ENCODE results near the gene ADAMTS2.

The ADAMTS2 gene

GRCh38 chr5:179345433-179346321, at the start of gene ADAMTS2:
Gene ADAMTS2 (minus strand): TSS chr5:179345461. CDS start chr5:179345328, 133 bp downstream.
- DNase-seq (ENCODE audit: low read depth, low spot score): no peak

DNA sequence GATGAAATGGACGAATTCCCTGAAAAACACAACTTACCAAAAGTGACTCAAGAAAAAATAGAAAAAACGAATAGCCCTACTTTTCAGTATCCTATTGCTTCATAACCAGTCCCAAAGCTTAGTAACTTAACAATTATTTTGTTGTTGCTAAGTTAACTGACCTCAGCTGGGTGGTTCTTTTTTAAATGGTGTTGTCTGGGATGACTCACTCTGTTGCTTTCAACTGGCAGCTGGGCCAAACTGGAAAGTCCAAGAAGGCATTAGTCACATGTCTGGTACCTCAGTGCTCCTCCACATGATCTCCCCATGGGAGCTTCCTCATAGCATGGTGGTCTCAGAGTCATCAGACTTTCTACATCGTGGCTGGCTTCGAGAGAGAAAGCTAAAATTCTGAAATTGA, 47.8 kb upstream of the ADAMTS2 start:
- no peak for DNase-seq (ENCODE audit: low read depth, low spot score)

DNA sequence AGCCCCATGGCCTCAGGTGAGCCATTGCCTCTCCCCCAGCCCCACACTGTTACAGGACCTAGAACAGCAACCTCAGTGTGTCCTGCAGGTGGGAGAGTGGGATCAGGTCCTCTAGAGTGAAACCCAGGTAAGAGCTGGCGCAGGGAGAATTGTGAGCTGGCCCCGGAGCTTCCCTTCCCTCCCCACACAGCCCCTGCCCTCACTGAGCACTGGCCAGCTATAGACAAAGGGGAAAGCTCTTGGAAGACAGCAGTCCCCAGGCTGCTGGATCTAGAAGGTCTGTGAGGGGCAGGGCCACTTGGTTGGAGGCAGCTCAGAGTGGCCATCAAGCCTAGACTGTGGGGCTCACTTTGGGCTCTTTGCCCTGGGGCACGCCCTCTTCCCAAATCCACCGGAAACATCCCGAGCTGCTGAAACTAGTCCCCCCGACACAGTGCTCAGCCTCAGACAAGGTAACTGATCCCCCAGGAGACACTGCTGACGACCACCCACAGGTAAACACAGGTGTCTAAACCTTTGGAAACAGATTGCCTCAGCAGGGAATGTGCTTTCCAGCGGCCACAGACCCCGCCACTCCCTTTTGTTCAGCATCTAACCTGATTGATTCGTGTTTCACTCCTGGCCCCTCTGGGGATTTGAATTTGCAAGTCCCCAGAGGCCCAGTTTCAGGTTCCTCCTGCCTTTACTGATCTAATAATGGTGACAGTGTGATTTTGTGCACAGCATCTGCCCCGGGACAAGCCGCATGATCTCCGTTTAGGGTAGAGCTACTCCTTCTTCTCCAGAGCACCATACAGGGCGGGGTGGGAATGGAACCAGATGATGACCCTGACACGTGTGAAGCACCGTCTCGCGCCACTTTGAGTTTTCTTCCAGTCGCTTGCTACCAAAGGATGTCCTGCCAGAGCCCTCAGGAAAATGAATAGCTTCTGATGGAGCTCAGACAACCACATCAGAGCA, 42.2 kb upstream of the ADAMTS2 start:
- DNase-seq (ENCODE audit: low read depth, low spot score): no peak

DNA sequence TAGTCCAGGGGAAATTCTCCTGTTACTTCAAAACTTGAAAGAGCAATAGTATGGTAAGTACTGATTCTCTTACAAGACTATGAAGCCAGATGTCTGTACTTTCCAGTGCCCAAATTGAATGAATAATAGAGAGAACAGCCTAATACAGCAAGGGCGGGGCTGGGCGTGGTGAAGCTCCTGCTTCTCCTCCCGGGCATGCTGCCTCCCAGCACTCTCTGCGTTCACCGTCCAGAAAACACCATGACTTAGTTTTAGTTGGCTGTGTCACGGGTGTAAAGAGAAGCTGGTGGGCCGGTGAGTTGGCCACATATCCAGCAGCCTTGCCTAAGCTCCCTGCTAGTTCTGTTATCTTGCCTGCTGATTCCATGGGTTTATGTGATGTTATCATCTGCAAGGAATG, 40.7 kb upstream of the ADAMTS2 start:
- DNase-seq (ENCODE audit: low read depth, low spot score): no peak

DNA sequence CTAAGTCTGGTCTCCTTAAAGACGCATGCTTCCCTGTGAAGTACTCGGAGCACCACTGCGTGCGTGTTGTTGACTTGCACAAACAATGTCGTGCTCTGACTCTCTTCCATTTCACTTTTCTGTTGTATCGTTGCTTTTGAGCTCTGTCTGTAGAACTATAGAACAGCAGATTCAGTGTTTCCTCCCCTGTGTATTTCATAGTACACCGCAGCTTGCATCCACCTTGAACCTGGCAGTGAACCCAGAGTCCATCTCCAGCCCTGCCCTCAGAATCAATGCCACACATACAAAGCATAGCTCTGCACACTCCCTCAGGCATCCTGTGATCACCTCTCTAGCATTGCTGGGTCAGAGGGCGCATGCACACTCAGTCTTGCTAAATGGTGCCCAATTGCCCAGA, 37.2 kb upstream of the ADAMTS2 start:
- DNase-seq (ENCODE audit: low read depth, low spot score): no peak

- no peak for DNase-seq (ENCODE audit: low read depth, low spot score)
Observed at GRCh38 chr5:179381691-179382090, 36.4 kb upstream of the ADAMTS2 start.

DNA sequence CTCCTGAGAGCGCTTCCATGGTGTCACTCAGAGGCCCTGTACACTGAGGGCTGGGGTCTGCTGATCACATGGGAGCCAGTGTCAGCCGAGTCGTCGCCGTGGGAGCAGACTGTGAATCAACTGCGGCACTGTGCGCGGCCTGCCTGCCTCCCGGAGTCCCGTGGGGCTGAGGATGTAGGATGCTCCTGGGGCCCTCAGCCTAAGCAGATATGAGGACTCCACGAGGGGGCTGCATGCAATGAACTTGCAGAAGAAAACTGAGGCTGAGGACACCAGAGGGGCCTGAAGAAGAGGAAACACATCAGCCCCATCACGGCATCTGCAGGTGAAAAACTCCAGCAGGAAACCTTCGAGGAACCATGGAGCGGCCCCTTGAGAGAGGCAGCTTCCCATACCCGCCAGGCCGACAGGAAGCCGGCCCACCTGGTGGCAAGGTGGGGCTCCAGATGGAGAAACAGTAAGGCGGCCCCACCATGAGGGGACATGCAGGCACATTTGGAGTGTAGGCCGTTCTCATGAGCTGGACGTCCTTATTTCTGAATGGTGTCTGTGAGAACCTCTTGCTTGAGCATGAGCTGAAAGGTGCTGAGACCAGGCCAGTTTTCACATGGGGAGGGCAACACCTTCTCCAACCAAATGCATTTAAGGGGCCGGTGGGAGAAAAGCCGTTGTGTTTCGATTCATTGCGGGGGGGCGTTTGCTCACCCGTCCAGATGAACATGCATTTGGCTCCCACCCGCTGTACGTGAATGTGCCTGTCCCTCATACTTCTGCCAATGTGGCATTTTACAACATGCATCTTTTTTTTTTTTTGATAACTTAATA, 35.2 kb upstream of the ADAMTS2 start:
- no peak for DNase-seq (ENCODE audit: low read depth, low spot score)

GRCh38 chr5:179379321-179379890, 34.1 kb upstream of the ADAMTS2 start:
- DNase-seq (ENCODE audit: low read depth, low spot score): no peak

- DNase-seq (ENCODE audit: low read depth, low spot score): no peak
Observed at GRCh38 chr5:179378441-179379271, 33.4 kb upstream of the ADAMTS2 start.

- DNase-seq (ENCODE audit: low read depth, low spot score): no peak
Observed at GRCh38 chr5:179378116-179378440, 32.8 kb upstream of the ADAMTS2 start.

DNA sequence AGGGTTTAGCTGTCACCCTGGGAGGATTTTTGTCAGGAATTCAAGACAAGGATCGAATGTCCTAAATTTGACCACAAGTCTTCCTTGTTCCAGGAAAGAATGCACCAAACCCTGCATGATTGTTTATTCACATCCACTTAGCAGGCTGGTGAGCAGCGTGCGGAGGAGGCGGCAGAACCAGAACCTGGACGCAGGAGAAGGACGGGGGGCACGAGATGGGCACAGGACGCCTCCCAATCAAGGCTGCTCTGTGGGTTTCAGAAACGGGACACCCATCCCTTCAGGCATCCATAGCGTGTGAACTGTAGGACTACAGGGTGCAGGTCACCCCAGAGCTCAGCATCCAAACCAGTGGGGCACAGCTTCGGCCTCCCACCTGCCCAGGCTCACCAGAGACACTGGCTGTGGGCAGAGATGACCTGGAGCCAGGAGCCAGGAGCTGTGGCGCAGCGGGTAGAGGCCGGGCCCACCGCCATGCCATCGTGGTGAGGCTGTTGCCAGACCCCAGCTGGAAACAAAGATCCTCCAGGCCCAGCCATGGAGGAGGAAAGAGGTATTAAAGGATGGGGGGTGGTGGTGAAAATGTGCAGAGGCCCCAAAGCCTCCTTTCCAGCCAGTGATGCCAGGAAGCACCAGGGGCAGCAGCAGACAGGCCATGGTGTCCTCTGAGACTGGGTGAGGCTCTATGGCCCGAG, 32.3 kb upstream of the ADAMTS2 start:
- DNase-seq (ENCODE audit: low read depth, low spot score): no peak

DNA sequence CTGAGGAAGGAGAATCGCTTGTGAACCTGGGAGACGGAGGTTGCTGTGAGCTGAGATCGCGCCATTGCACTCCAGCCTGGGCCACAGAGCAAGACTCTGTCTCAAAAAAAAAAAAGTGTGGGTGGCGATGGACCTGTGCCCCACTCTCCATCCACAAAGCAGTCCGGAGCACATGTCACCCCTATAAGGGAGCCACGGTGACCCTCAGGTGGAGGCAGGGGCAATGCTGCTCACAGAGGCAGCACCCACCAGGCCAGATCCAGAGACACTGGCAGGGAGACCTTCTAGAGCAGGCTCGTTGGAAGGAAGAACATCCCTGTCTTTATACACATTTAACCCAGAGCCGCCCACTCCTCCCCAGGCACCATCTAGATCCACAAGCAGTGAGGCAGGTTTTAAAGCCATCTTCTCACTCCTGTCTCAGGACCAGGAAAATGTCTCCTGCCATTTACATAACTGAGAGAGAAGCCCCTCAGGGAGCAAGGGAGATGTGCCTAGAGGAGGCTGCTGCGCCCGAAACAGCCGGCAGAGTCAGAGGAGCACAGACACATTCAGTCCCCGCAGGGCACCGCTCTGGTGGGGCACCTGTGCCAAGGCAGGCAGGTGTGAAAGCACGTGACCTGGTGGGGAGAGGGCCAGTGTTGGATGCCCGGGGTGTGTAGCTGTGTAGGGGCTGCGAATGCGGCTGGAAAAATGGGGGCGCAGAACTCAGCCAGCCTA, 31.6 kb upstream of the ADAMTS2 start:
- no peak for DNase-seq (ENCODE audit: low read depth, low spot score)

GRCh38 chr5:179375831-179376365, 30.6 kb upstream of the ADAMTS2 start:
- DNase-seq (ENCODE audit: low read depth, low spot score): no peak

DNA sequence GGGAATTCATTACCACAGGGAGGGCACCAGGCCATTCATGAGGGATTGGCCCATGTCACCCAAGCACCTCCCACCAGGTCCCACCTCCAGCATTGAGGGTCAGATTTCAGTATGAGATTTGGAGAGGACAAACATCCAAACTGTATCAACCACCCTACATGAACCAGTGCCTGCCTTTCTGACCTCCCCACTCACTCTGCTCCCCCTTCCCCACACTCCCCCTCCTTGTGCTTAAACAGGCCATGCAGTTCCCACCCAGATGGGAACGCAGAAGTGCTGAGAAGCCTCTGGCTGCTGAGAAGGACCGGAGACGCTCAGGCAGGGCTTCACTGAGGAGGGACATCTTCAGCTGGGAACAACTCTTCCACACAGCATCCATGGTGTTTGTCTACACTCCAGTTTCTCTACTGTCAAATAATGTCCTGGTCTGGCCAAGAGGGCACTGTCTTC, 30.0 kb upstream of the ADAMTS2 start:
- no peak for DNase-seq (ENCODE audit: low read depth, low spot score)

DNA sequence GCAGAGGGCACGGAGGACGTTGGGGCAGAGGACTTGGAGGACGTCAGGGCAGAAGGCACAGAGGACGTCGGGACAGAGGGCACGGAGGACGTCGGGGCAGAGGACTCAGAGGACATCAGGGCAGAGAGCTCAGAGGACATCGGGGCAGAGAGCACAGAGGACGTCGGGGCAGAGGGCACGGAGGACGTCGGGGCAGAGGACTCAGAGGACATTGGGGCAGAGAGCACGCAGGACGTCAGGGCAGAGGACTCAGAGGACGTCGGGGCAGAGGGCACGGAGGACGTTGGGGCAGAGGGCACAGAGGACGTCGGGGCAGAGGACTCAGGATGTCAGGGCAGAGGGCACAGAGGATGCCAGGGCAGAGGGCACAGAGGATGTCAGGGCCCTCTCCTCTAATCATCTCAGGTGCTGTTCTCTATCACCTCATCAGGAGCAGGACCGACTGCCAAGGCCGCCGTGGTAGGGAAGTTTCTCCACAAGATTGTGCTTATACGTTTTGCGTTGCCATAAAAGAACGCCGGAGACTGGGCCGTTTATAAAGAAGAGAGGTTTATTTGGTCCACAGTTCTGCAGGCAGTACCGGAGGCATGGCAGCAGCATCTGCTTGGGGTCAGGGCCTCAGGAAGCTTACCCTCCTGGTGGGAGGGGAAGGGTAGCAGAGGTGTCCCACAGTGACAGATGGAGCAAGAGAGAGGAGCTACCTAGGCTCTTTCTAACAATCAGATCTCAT, 29.4 kb upstream of the ADAMTS2 start:
- no peak for DNase-seq (ENCODE audit: low read depth, low spot score)

DNA sequence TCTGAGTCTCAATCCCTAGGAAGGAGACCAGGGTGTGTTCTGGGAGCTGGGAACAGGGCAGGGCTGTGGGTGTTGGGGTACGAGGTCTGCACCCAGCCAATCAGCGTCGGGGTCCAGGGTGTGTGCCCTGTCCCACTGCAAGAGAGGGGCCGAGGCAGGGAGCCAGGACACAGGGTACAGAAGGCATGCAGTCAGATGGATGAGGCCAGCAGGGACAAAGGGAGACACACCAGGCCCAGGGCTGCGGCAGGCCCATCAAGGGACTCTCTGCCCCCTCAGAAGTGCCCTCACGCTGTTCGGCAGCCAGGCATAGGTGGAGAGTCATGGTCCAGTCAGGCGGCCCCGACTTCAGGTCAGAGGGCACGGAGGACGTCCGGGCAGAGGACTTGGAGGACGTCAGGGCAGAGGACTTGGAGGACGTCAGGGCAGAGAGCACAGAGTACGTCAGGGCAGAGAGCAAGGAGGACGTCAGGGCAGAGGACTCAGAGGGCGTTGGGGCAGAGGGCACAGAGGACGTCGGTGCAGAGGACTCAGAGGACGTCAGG, 28.8 kb upstream of the ADAMTS2 start:
- DNase-seq (ENCODE audit: low read depth, low spot score): no peak

DNA sequence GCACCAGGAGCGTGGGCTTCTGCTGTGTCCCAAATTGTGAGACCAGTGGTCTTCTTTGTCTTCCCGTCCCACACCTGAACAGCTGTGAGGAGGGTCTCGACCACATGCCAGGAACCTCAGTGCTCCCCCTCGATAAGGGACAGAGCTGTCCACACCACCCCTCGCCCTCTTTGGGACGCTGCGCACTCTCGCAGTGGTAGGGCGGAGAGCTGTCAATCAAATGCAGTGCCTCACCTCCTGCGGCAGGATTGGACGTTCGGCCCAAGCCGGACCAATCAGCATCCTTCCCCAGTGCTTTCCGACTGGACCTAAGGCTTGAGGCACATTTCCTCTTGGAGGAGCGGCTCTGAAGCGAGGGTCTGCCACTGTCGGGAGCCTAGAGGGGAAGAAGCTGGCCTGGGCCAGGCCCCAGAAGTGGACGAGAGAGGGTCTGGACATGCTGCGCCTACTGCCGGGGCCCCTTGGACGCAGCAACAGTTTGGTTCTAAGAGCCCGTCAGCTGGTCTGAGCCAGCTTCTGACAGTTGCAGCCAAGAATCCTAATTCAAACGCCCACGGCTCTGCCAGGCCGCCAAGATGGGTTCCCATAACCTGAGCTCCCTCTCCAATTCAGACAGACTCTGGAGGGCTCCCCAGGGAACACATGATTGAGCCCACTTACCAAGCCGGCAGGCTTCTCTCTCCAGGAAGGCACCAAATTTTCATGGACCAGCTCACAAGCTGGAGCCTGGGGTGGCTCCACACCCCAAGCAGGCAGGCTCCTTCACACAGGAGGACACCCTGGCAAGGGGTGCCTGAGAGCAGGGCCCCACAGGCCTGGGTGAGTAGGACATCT, 28.1 kb upstream of the ADAMTS2 start:
- DNase-seq (ENCODE audit: low read depth, low spot score): no peak

Measured in iPS DF 19.7 (cell line).